PC-3 (cell line): Measurements from ENCODE around the gene MAFB.

Experiments used
- EZH2 ChIP-seq: fragments of 300-600 bp; sonication (generic); IDR thresholded peaks from one replicate; pipeline ENCODE4 v1.6.1; 2017; ENCODE audit warnings: antibody characterized with exemption, mild to moderate bottlenecking, low read length; ENCODE audit not compliant: unreplicated experiment
- EZH2phosphoT487 ChIP-seq: fragments of 300-600 bp; sonication (generic); IDR thresholded peaks from 2 replicates; pipeline ENCODE4 v1.6.1; 2018; ENCODE audit warnings: mild to moderate bottlenecking, antibody characterized with exemption, low read length, borderline replicate concordance
- TF ChIP-seq, protein P1 (sequence below): fragments of 300-600 bp; sonication (generic); conservative IDR thresholded peaks from 2 replicates; pipeline ENCODE4 v1.5.1; 2017; ENCODE audit warnings: antibody characterized with exemption, low read depth, mild to moderate bottlenecking, low read length

DNA sequence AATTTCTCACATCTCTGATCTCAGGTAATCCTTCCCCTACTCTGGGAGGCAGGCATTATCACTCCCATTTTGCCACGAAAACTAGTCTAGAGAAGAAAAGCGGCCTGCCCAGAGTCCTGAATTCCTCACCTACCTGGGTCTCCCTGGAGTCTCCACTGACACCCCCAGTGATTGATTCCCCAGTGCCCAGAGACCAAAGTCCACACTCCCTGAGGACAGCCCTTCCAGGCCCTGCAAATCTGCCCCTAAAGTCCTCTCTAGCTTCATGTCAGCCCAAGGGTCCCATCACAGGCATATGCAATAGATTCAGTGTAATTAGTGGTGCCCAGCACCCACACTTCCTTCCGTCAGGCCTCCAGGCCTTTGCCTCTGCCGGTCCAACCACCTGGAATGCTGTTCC lies 47.2 kb downstream of the MAFB start:
- TF ChIP-seq, protein P1, sequence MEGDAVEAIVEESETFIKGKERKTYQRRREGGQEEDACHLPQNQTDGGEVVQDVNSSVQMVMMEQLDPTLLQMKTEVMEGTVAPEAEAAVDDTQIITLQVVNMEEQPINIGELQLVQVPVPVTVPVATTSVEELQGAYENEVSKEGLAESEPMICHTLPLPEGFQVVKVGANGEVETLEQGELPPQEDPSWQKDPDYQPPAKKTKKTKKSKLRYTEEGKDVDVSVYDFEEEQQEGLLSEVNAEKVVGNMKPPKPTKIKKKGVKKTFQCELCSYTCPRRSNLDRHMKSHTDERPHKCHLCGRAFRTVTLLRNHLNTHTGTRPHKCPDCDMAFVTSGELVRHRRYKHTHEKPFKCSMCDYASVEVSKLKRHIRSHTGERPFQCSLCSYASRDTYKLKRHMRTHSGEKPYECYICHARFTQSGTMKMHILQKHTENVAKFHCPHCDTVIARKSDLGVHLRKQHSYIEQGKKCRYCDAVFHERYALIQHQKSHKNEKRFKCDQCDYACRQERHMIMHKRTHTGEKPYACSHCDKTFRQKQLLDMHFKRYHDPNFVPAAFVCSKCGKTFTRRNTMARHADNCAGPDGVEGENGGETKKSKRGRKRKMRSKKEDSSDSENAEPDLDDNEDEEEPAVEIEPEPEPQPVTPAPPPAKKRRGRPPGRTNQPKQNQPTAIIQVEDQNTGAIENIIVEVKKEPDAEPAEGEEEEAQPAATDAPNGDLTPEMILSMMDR, result no peak
- no peak for TF ChIP-seq EZH2phosphoT487
- no peak for TF ChIP-seq EZH2
